Gastroesophageal sphincter (tissue), 3 donors: Measurements from ENCODE around the gene CARF.

Source experiments
- CTCF ChIP-seq, 4 experiments: fragments of 200-600 bp in 2 of 4; fragments of 450-650 bp in 2 of 4; sonication (generic) in 1 of 4; IDR thresholded peaks; one replicate each; pipeline ENCODE4 v1.5.1; 2017 to 2019; ENCODE audit warnings: antibody characterized with exemption in 4 of 4, mild to moderate bottlenecking in 2 of 4, moderate library complexity in 2 of 4
- POLR2AphosphoS5 ChIP-seq: sonication (generic); formaldehyde crosslinking; IDR thresholded peaks from one replicate; pipeline ENCODE4 v1.6.1; 2017; ENCODE audit warnings: antibody characterized with exemption

GRCh38 chr2:202910698-202911097, 1.4 kb upstream of the CARF start:
- TF ChIP-seq CTCF (IDR thresholded peaks at IDR 0.05): no peak
- no peak for TF ChIP-seq POLR2AphosphoS5
